KMS-11 (cell line): ENCODE measurements around the gene SGCE.

Experiments used
- H2AFZ ChIP-seq: fragments of 200-600 bp; sonication (generic); 2 replicates; pipeline ENCODE4 v1.6.1; 2016; ENCODE audit warnings: antibody characterized with exemption, mixed run types, low read depth
- H3K27ac ChIP-seq: fragments of 200-600 bp; sonication (generic); 2 replicates; pipeline ENCODE4 v1.6.1; 2016; ENCODE audit warnings: mild to moderate bottlenecking, mixed run types
- H3K27me3 ChIP-seq: fragments of 200-600 bp; sonication (generic); 2 replicates; pipeline ENCODE4 v1.6.1; 2017; ENCODE audit warnings: mild to moderate bottlenecking, low read depth, mixed run types, moderate library complexity; ENCODE audit not compliant: insufficient read depth
- H3K36me3 ChIP-seq: fragments of 200-600 bp; sonication (generic); 2 replicates; pipeline ENCODE4 v1.6.1; 2017; ENCODE audit warnings: mild to moderate bottlenecking, mixed run types; ENCODE audit not compliant: insufficient read depth
- H3K4me1 ChIP-seq: fragments of 200-600 bp; sonication (generic); 2 replicates; pipeline ENCODE4 v1.6.1; 2016; ENCODE audit warnings: mild to moderate bottlenecking, low read depth, mixed run types; ENCODE audit not compliant: poor library complexity, severe bottlenecking
- H3K4me2 ChIP-seq: fragments of 200-600 bp; sonication (generic); 2 replicates; pipeline ENCODE4 v1.7.0; 2016; ENCODE audit warnings: mild to moderate bottlenecking, mixed run types
- H3K4me3 ChIP-seq: fragments of 200-600 bp; sonication (generic); IDR thresholded peaks from 2 replicates; pipeline ENCODE4 v1.6.1; 2017; ENCODE audit warnings: low read depth, low read length, mixed read lengths; ENCODE audit not compliant: insufficient read depth
- H3K79me2 ChIP-seq: fragments of 200-600 bp; sonication (generic); 2 replicates; pipeline ENCODE4 v1.6.1; 2016; ENCODE audit warnings: low read depth, mixed run types; ENCODE audit not compliant: insufficient read depth
- H3K9ac ChIP-seq: fragments of 200-600 bp; sonication (generic); 2 replicates; pipeline ENCODE4 v1.6.1; 2016; ENCODE audit warnings: mild to moderate bottlenecking, mixed run types
- H4K20me1 ChIP-seq: fragments of 200-600 bp; sonication (generic); 2 replicates; pipeline ENCODE4 v1.6.1; 2016; ENCODE audit warnings: mild to moderate bottlenecking, mixed run types; ENCODE audit not compliant: insufficient read depth
- CTCF ChIP-seq: fragments of 200-600 bp; sonication (generic); conservative IDR thresholded peaks from 2 replicates; pipeline ENCODE4 v1.6.1; 2017; ENCODE audit warnings: low read depth, mild to moderate bottlenecking, antibody characterized with exemption, low read length, moderate library complexity, mixed read lengths

Gene SGCE

DNA sequence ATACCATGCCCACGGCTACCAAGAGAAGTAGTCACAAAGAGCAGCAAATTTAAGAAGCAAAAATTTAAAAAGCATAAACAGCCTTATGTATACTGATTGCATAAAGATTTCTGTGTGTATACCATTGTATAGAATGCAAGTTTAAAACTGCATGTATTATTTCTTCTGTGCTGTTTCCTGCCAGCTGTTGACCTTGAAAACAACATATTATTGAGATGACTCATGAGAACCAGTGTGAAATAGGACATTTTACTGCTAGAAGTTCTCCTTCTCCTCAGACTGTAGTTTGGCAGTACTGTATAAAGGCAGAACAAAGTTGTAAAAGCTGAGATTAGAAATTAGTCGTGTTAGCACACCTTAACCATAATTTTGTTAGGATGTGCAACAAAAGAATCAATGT lies 42.3 kb upstream of the SGCE start:
- H3K9ac ChIP-seq = no peak overlapping the region
- H4K20me1 ChIP-seq = no peaks in the 10 kb centered on the region
- H3K4me1 ChIP-seq = no peaks in the 10 kb centered on the region
- H3K4me3 ChIP-seq = no peak overlapping the region
- no peak overlapping the region for H3K27ac ChIP-seq
- H2AFZ ChIP-seq = no peak overlapping the region
- no peak overlapping the region for H3K4me2 ChIP-seq
- H3K27me3 ChIP-seq = no peaks in the 10 kb centered on the region
- no peaks in the 10 kb centered on the region for H3K79me2 ChIP-seq
- TF ChIP-seq CTCF = no peak
- no peaks in the 10 kb centered on the region for H3K36me3 ChIP-seq

GRCh38 chr7:94697035-94697974 lies 41.4 kb upstream of the SGCE start:
- Histone ChIP-seq H3K27me3 (no peaks in the 10 kb centered on the region), H3K27ac (no peak overlapping the region), H3K4me1 (no peaks in the 10 kb centered on the region), H3K9ac (no peak overlapping the region), H3K4me2 (no peak overlapping the region), H3K36me3 (no peaks in the 10 kb centered on the region), H4K20me1 (no peaks in the 10 kb centered on the region), H3K79me2 (no peaks in the 10 kb centered on the region), H3K4me3 (no peak overlapping the region), H2AFZ (no peak overlapping the region)
- TF ChIP-seq CTCF = no peak

DNA sequence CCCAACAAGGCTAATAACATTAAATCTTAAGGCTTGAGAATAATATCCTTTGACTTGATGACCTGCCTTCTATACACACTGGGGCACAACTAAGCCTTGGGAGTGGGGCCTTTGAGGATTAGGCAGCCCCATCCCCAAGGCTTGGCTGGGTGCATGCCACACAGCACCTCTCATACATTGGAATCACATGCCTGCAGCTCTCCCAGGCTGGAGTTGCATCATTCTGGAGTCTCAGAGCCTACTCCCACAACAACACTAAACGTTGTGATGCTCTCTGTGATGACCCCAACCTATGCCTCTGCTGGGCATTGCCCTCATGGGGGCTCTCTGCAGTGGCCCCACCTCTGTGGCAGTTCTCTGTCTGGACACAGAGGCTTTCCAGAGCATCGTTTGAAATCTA lies 31.9 kb upstream of the SGCE start:
- no peak overlapping the region for H2AFZ ChIP-seq
- H3K79me2 ChIP-seq = no peaks in the 10 kb centered on the region
- H3K4me3 ChIP-seq = no peak overlapping the region
- no peaks in the 10 kb centered on the region for H3K4me1 ChIP-seq
- H3K9ac ChIP-seq = no peak overlapping the region
- H3K27ac ChIP-seq = no peak overlapping the region
- H4K20me1 ChIP-seq = no peaks in the 10 kb centered on the region
- H3K36me3 ChIP-seq = no peaks in the 10 kb centered on the region
- H3K4me2 ChIP-seq = no peak overlapping the region
- no peak for TF ChIP-seq CTCF
- H3K27me3 ChIP-seq = no peaks in the 10 kb centered on the region

GRCh38 chr7:94687076-94687475 lies 31.1 kb upstream of the SGCE start:
- no peak overlapping the region for H3K9ac ChIP-seq
- no peaks in the 10 kb centered on the region for H4K20me1 ChIP-seq
- no peaks in the 10 kb centered on the region for H3K4me1 ChIP-seq
- no peaks in the 10 kb centered on the region for H3K79me2 ChIP-seq
- no peak overlapping the region for H2AFZ ChIP-seq
- no peak overlapping the region for H3K27ac ChIP-seq
- H3K4me2 ChIP-seq = no peak overlapping the region
- H3K4me3 ChIP-seq = no peak overlapping the region
- no peaks in the 10 kb centered on the region for H3K36me3 ChIP-seq
- TF ChIP-seq CTCF = no peak
- no peaks in the 10 kb centered on the region for H3K27me3 ChIP-seq
